Activated CD4-positive, alpha-beta T cell treated with anti-CD3 and anti-CD28 coated beads, Interleukin-2, amount 10 ng/mL, durations not matched to agents 24 days and 14 days (primary cell): Measurements from ENCODE around the gene ATP2A3. TPM values are rescaled to one million over a fixed set of nuclear protein-coding genes. Genes with fewer than 3 reads are reported as not detected.

Source experiments
- DNase-seq: peaks from one replicate; pipeline ENCODE4 v3.0.0; 2022
- H3K27ac Mint-ChIP-seq: one replicate; pipeline ENCODE4 v1.8.0; 2022; ENCODE audit warnings: mild to moderate bottlenecking, mixed read lengths
- H3K27me3 Mint-ChIP-seq: one replicate; pipeline ENCODE4 v1.8.0; 2022; ENCODE audit warnings: mixed read lengths
- H3K36me3 Mint-ChIP-seq: one replicate; pipeline ENCODE4 v1.8.0; 2022; ENCODE audit warnings: low read depth, mild to moderate bottlenecking, mixed read lengths
- H3K4me1 Mint-ChIP-seq: one replicate; pipeline ENCODE4 v1.8.0; 2021; ENCODE audit warnings: mixed read lengths
- H3K4me3 Mint-ChIP-seq: one replicate; pipeline ENCODE4 v1.8.0; 2022; ENCODE audit warnings: mild to moderate bottlenecking, moderate library complexity, mixed read lengths
- H3K9me3 Mint-ChIP-seq: one replicate; pipeline ENCODE4 v1.8.0; 2021; ENCODE audit warnings: mixed read lengths
- intact Hi-C: fragments of 100-400 bp; cut with micrococcal nuclease; formaldehyde crosslinking; loops from one replicate; pipeline ENCODE4 v1.15.1; 2023
- total RNA-seq: library from RNA; stranded (reverse); gene quantifications from 2 replicates; pipeline ENCODE4 v1.2.3, GENCODE V29; 2022

The ATP2A3 gene
- total RNA-seq, 1 donor from 2014 or later: 110 TPM

- DNase-seq: no peak
- Mint-ChIP-seq H3K27ac (peak overlapping the region; percentile 74), H3K4me3 (peak overlapping the region; percentile 41), H3K9me3 (no peaks in the 10 kb centered on the region), H3K4me1 (peaks cover 57% of the 10 kb centered on the region), H3K36me3 (peaks cover 16% of the 10 kb centered on the region), H3K27me3 (no peaks in the 10 kb centered on the region)
- intact Hi-C loops: loop anchor here (5.0 kb wide), 2 partner anchors 113 to 238 kb away; partner anchors contain the start of genes HASPIN and NCBP3
Observed at GRCh38 chr17:3960764-3961163, 3.5 kb downstream of the ATP2A3 start.

- H3K36me3 Mint-ChIP-seq: peaks cover 16% of the 10 kb centered on the region
- DNase-seq: no peak
- peaks cover 51% of the 10 kb centered on the region for H3K4me1 Mint-ChIP-seq
- intact Hi-C loops: loop anchor here (5.0 kb wide), 2 partner anchors 113 to 238 kb away; partner anchors contain the start of genes HASPIN and NCBP3
- no peaks in the 10 kb centered on the region for H3K9me3 Mint-ChIP-seq
- H3K4me3 Mint-ChIP-seq: peak overlapping the region; percentile 41
- no peaks in the 10 kb centered on the region for H3K27me3 Mint-ChIP-seq
- peak overlapping the region; percentile 74 for H3K27ac Mint-ChIP-seq
Observed at GRCh38 chr17:3959921-3960601, 4.2 kb downstream of the ATP2A3 start.

DNA sequence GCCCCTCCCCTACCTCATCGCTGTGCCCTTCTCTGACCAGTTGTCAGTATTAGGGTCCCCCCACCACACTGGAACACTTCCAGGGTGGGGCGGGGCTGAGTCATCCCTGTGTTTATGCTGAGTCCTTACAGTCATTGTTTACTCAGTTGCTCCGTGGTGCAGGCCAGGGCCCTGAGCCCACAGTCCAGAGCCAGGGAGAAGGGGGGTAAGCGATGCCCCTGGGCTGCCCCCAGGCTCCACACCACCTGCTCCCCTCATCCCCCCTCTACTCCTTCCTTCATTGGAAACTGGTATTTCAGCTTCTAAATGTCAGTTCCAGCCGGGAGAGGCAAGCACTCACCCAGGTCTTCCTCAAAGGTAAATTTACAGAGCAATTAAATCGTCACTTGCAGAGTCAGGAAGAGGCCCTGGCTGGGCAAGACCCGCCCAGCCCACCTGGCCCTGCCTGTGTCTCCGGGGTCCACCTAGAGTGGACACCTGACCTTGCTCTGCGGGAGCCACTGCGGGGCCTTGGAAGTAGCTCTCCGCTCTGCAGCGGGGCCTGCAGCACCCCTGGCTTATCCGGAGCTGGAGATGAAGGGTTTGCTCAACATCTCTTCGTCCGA, 4.8 kb downstream of the ATP2A3 start:
- no peak for DNase-seq
- no peaks in the 10 kb centered on the region for H3K9me3 Mint-ChIP-seq
- H3K36me3 Mint-ChIP-seq: peaks cover 16% of the 10 kb centered on the region
- no peak overlapping the region for H3K4me3 Mint-ChIP-seq
- peak overlapping the region; percentile 90 for H3K27ac Mint-ChIP-seq
- H3K4me1 Mint-ChIP-seq: peaks cover 51% of the 10 kb centered on the region
- intact Hi-C loops: no loop called here
- no peaks in the 10 kb centered on the region for H3K27me3 Mint-ChIP-seq

GRCh38 chr17:3957735-3958599, 6.3 kb downstream of the ATP2A3 start:
- intact Hi-C loops: no loop called here
- Mint-ChIP-seq H3K27me3 (no peaks in the 10 kb centered on the region), H3K4me1 (peaks cover 47% of the 10 kb centered on the region), H3K4me3 (no peak overlapping the region), H3K36me3 (peaks cover 16% of the 10 kb centered on the region), H3K27ac (peak overlapping the region; percentile 29), H3K9me3 (no peaks in the 10 kb centered on the region)
- no peak for DNase-seq

DNA sequence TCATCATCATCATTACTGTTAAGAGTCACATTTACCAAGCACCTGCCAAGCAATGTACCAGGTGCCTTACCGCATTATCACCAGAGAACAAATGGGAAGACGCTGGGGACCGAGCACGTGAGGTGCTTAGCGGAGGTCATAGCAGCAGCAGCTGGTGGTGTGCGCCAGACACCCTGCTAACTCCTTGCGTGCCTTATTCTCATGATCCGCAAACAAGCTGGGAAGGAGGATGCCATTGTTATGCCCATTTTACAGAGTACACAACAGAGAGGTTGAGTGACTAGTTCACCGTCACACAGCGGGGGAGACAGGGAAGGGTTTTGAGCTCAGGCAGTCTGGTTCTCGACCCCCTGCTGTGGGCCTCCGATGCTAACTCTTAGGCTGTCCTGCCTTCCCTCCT, 7.3 kb downstream of the ATP2A3 start:
- Mint-ChIP-seq H3K4me3 (no peak overlapping the region), H3K27me3 (no peaks in the 10 kb centered on the region), H3K9me3 (no peaks in the 10 kb centered on the region), H3K36me3 (peaks cover 21% of the 10 kb centered on the region), H3K27ac (no peak overlapping the region), H3K4me1 (peaks cover 39% of the 10 kb centered on the region)
- DNase-seq: no peak
- intact Hi-C loops: no loop called here

DNA sequence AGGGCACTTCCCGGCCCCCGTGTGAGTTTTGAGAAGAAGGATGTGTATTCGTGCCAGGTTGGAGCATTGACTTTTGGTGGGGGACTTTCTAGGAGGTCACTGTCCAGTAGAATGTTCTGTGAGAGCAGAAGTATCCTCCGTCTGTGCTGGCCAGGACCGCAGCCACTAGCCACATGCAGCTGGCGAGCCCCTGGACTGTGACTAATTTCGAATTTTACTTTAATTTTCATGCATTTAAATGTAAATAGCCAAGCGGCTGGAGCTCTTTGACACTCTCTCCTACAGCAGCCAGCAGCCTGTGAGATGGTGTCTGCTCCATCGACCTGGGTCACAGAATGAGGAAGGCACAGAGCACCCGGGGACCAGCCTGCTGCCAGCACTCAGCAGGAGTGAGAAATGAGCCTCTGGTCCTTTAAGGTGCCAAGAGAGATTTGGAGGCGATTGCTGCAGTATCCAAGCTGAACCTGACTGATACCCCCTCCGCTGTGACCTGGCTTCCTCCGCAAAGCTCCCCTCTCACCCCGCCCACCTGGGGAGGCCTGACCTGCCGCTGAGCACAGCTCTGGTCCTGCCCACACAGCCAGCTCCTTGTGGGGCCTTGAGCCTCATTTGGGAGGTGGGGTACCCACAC, 7.8 kb downstream of the ATP2A3 start:
- Mint-ChIP-seq H3K9me3 (no peaks in the 10 kb centered on the region), H3K36me3 (peaks cover 26% of the 10 kb centered on the region), H3K27ac (no peak overlapping the region), H3K27me3 (no peaks in the 10 kb centered on the region), H3K4me3 (no peak overlapping the region), H3K4me1 (peaks cover 34% of the 10 kb centered on the region)
- intact Hi-C loops: no loop called here
- no peak for DNase-seq

DNA sequence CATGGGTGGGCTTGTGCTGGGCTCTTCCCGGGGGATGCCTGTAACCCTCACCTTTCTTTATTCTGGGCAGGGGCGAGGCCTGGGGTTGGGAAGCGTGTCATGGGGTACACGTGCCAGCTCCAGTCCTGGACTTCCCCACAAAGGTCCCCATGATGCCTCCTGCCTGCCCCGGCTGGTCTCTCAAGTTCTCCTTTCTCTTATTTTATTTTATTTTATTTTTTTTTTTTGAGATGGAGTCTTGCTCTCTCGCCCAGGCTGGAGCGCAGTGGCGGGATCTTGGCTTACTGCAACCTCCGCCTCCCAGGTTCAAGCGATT, 8.6 kb downstream of the ATP2A3 start:
- peaks cover 22% of the 10 kb centered on the region for H3K36me3 Mint-ChIP-seq
- H3K27ac Mint-ChIP-seq: no peak overlapping the region

GRCh38 chr17:3954976-3955672, 9.1 kb downstream of the ATP2A3 start:
- intact Hi-C loops: no loop called here
- peaks cover 22% of the 10 kb centered on the region for H3K4me1 Mint-ChIP-seq
- no peak overlapping the region for H3K4me3 Mint-ChIP-seq
- no peaks in the 10 kb centered on the region for H3K9me3 Mint-ChIP-seq
- DNase-seq: no peak
- no peak overlapping the region for H3K27ac Mint-ChIP-seq
- H3K36me3 Mint-ChIP-seq: peaks cover 19% of the 10 kb centered on the region
- no peaks in the 10 kb centered on the region for H3K27me3 Mint-ChIP-seq

More for the DNA sequence above, 8.6 kb downstream of the ATP2A3 start:
- H3K4me1 Mint-ChIP-seq: peaks cover 27% of the 10 kb centered on the region
- H3K9me3 Mint-ChIP-seq: no peaks in the 10 kb centered on the region
- no peak overlapping the region for H3K4me3 Mint-ChIP-seq
- intact Hi-C loops: no loop called here
- DNase-seq: no peak
- H3K27me3 Mint-ChIP-seq: no peaks in the 10 kb centered on the region

- no peaks in the 10 kb centered on the region for H3K9me3 Mint-ChIP-seq
- no peaks in the 10 kb centered on the region for H3K27me3 Mint-ChIP-seq
- intact Hi-C loops: no loop called here
- H3K4me1 Mint-ChIP-seq: peaks cover 16% of the 10 kb centered on the region
- peaks cover 26% of the 10 kb centered on the region for H3K36me3 Mint-ChIP-seq
- no peak overlapping the region for H3K4me3 Mint-ChIP-seq
- no peak for DNase-seq
- H3K27ac Mint-ChIP-seq: no peak overlapping the region
Observed at GRCh38 chr17:3954086-3954485, 10.2 kb downstream of the ATP2A3 start.

GRCh38 chr17:3953542-3953941, 10.7 kb downstream of the ATP2A3 start:
- intact Hi-C loops: no loop called here
- H3K27ac Mint-ChIP-seq: no peak overlapping the region
- no peak for DNase-seq
- H3K4me1 Mint-ChIP-seq: peaks cover 15% of the 10 kb centered on the region
- no peaks in the 10 kb centered on the region for H3K9me3 Mint-ChIP-seq
- no peaks in the 10 kb centered on the region for H3K27me3 Mint-ChIP-seq
- peaks cover 26% of the 10 kb centered on the region for H3K36me3 Mint-ChIP-seq
- no peak overlapping the region for H3K4me3 Mint-ChIP-seq

DNA sequence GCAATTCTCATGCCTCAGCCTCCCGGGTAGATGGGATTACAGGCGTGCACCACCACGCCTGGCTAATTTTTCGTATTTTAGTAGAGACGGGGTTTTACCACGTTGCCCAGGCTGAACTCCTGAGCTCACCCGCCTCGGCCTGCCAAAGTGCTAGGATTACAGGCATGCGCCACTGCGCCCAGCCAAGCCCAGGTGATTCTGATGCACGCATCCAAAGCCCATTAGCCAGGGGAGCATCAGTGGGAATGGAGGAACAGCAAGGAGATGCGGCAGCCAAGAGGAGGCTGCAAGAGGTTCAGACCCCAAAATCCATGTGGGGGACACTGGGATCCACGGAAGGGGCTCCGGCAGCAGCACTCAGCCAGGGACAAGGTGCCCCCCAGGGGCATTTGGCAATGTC, 12.1 kb downstream of the ATP2A3 start:
- Mint-ChIP-seq H3K36me3 (peaks cover 29% of the 10 kb centered on the region), H3K4me1 (peaks cover 6% of the 10 kb centered on the region), H3K27ac (no peak overlapping the region), H3K9me3 (no peaks in the 10 kb centered on the region), H3K4me3 (no peak overlapping the region), H3K27me3 (no peaks in the 10 kb centered on the region)
- intact Hi-C loops: no loop called here
- DNase-seq: no peak

GRCh38 chr17:3951420-3951819, 12.8 kb downstream of the ATP2A3 start:
- H3K27ac Mint-ChIP-seq: no peak overlapping the region
- H3K4me3 Mint-ChIP-seq: no peak overlapping the region
- peaks cover 1% of the 10 kb centered on the region for H3K4me1 Mint-ChIP-seq
- intact Hi-C loops: no loop called here
- no peaks in the 10 kb centered on the region for H3K27me3 Mint-ChIP-seq
- DNase-seq: no peak
- H3K9me3 Mint-ChIP-seq: no peaks in the 10 kb centered on the region
- H3K36me3 Mint-ChIP-seq: peaks cover 24% of the 10 kb centered on the region

DNA sequence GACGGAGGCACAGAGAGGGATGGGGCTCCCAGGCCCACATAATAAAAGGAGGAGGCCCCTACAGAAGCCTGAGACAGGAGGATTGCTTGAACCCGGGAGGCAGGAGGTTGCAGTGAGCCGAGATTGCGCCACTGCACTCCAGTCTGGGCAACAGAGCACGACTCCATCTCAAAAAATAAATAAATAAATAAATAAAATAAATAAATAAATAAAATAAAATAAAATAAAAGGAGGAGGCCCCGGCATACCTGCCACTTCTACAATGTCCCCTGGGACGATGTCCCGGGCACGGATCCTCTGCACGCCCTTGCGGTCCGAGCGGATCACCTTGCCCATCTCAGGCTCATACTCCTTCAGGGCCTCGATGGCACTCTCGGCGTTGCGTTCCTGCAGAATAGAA, 13.2 kb downstream of the ATP2A3 start:
- no peak overlapping the region for H3K27ac Mint-ChIP-seq
- intact Hi-C loops: no loop called here
- no peaks in the 10 kb centered on the region for H3K4me1 Mint-ChIP-seq
- no peak for DNase-seq
- H3K36me3 Mint-ChIP-seq: peaks cover 26% of the 10 kb centered on the region
- H3K4me3 Mint-ChIP-seq: no peak overlapping the region
- no peaks in the 10 kb centered on the region for H3K27me3 Mint-ChIP-seq
- no peaks in the 10 kb centered on the region for H3K9me3 Mint-ChIP-seq
